Panc1 (cell line): ENCODE data around the gene CDHR2.

Experiments
- POLR2AphosphoS5 ChIP-seq: IDR thresholded peaks from 2 replicates; pipeline ENCODE4 v1.6.1; 2012; ENCODE audit warnings: mild to moderate bottlenecking, low read depth, low read length, moderate library complexity
- TF ChIP-seq, protein P1 (sequence below): fragments of 450-650 bp; IDR thresholded peaks from 2 replicates; pipeline ENCODE4 v1.5.1; 2017; ENCODE audit warnings: mild to moderate bottlenecking

- TF ChIP-seq, protein P1, sequence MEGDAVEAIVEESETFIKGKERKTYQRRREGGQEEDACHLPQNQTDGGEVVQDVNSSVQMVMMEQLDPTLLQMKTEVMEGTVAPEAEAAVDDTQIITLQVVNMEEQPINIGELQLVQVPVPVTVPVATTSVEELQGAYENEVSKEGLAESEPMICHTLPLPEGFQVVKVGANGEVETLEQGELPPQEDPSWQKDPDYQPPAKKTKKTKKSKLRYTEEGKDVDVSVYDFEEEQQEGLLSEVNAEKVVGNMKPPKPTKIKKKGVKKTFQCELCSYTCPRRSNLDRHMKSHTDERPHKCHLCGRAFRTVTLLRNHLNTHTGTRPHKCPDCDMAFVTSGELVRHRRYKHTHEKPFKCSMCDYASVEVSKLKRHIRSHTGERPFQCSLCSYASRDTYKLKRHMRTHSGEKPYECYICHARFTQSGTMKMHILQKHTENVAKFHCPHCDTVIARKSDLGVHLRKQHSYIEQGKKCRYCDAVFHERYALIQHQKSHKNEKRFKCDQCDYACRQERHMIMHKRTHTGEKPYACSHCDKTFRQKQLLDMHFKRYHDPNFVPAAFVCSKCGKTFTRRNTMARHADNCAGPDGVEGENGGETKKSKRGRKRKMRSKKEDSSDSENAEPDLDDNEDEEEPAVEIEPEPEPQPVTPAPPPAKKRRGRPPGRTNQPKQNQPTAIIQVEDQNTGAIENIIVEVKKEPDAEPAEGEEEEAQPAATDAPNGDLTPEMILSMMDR, result no peak
- no peak for TF ChIP-seq POLR2AphosphoS5
Observed at GRCh38 chr5:176540476-176540899, 8.7 kb upstream of the CDHR2 start.
